ENCODE data around the gene ABCB11. TPM values are rescaled to one million over a fixed set of nuclear protein-coding genes. Genes with fewer than 3 reads are reported as not detected.
"Not testable (repeated sequence)": the region's sequence is repeated elsewhere in the genome, so short reads cannot be mapped to it uniquely, and the experiment has no call there.

The ABCB11 gene
- total RNA-seq, 1 experiment from 2014 or later: 0.03 TPM

- in situ Hi-C loops (cut with HindIII; ENCODE audit: low pct_unique_long_range_greater_than_20kb, low sequenced_read_pairs): no loop called here
- DNase-seq (ENCODE audit: low read depth, low spot score): no peak
These were observed 137.0 kb downstream of the ABCB11 start for GRCh38 chr2:168894101-168894500.

- in situ Hi-C loops (cut with HindIII; ENCODE audit: low pct_unique_long_range_greater_than_20kb, low sequenced_read_pairs): no loop called here
- DNase-seq (ENCODE audit: low read depth, low spot score): no peak
These were observed 138.8 kb downstream of the ABCB11 start for GRCh38 chr2:168892327-168892726.

DNA sequence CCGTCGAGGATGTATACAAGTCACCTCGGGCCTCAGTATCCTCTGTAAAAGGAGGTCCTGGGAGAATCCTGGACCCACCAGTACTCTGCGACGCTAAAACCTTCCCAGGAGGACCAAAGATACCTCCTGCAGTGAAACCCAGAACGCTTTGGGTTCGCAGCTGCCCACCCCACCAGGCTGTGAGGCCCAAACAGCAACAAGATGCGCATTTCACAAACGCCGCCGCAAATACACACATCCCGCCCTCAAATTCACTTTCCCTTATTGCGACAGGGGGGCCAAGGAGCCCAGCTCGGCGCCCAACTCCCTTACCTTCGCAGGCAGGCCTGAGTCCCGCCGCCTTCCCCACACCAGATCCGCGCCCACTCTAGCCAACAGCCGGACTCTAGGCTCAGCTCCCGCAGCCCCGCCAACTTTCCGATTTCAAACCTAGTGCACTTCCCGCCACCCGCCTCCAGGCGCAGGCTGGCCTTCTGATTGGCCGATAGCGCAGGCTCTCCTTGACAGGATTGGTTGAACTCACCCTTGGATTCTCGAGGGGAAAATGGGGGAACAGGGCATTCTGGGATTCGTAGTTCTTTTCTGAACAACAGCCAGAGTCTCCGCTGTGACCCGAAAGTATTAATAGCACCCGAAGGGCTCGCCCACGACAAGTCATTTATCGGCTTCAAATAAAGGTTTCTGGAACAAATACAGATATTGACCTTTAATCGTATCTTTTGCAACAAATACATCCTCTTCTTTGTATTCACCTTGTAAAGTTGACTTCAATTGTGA is 140.9 kb downstream of the ABCB11 start, which contains the start of gene SPC25:
Gene SPC25 (minus strand): TSS at position 425 of the 777 bp plus-strand sequence. CDS start 911 bp downstream, outside the sequence.
- peak; percentile 94 for DNase-seq (ENCODE audit: low read depth, low spot score)
- in situ Hi-C loops (cut with HindIII; ENCODE audit: low pct_unique_long_range_greater_than_20kb, low sequenced_read_pairs): no loop called here

GRCh38 chr2:168889635-168890005 is 141.5 kb downstream of the ABCB11 start:
- DNase-seq (ENCODE audit: low read depth, low spot score): no peak
- in situ Hi-C loops (cut with HindIII; ENCODE audit: low pct_unique_long_range_greater_than_20kb, low sequenced_read_pairs): no loop called here

- in situ Hi-C loops (cut with HindIII; ENCODE audit: low pct_unique_long_range_greater_than_20kb, low sequenced_read_pairs): no loop called here
- no peak for DNase-seq (ENCODE audit: low read depth, low spot score)
These were observed 146.1 kb downstream of the ABCB11 start for GRCh38 chr2:168884975-168885374.

- in situ Hi-C loops (cut with HindIII; ENCODE audit: low pct_unique_long_range_greater_than_20kb, low sequenced_read_pairs); DNase-seq (ENCODE audit: low read depth, low spot score): not testable (repeated sequence)
These were observed 149.0 kb downstream of the ABCB11 start for GRCh38 chr2:168882163-168882562.

DNA sequence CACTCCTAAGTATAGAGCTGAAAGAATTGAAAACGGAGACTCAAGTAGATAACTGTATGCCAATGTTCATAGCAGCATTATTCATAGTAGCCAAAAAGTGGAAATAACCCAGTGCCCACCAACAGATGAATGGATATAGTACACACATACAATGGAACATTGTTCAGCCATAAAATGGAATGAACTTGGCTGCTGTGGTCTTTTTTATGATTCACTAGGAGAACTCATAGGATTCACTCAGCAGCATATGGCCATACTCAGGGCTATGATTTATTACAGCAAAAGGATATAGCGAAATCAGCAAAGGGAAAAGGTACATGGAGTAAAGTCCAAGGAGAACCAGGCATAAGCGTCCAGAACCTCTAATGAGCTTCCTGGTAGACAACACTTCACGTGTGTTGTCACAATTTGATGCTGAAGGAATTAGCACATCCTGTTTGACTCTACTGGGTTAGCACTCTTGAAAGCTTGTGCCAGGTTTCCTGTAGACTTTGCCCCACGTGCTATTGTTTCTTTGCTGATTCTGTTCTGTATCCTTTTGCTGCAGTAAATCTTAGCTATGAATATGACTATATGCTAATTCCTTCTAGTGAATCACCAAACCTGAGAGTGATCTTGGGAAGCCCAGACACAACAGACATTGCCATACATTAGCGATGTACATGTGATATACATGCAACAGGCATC is 156.6 kb downstream of the ABCB11 start:
- peak; percentile 60 for DNase-seq (ENCODE audit: low read depth, low spot score)

DNA sequence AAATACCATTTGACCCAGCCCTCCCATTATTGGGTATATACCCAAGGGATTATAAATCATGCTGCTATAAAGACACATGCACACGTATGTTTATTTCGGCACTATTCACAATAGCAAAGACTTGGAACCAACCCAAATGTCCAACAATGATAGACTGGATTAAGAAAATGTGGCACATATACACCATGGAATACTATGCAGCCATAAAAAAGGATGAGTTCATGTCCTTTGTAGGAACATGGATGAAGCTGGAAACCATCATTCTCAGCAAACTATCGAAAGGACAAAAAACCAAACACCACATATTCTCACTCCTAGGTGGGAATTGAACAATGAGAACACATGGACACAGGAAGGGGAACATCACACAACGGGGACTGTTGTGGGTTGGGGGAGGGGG is 160.3 kb downstream of the ABCB11 start:
- DNase-seq (ENCODE audit: low read depth, low spot score); in situ Hi-C loops (cut with HindIII; ENCODE audit: low pct_unique_long_range_greater_than_20kb, low sequenced_read_pairs): not testable (repeated sequence)

More for the DNA sequence above, 156.6 kb downstream of the ABCB11 start:
- in situ Hi-C loops (cut with HindIII; ENCODE audit: low pct_unique_long_range_greater_than_20kb, low sequenced_read_pairs): no loop called here

Other genes with a start within 250 kb of the ABCB11 start
- gene NOSTRIN, start 228.7 kb downstream of the ABCB11 start, total RNA-seq (2014; rRNA removed; shearing (Covaris generic)): not detected in 2 replicates
- gene SPC25, start 140.9 kb downstream of the ABCB11 start, total RNA-seq (2014; rRNA removed; shearing (Covaris generic)): 11.8 and 13.9 TPM in 2 replicates
- gene G6PC2, start 130.0 kb downstream of the ABCB11 start, total RNA-seq (2014; rRNA removed; shearing (Covaris generic)): not detected in 2 replicates
- gene DHRS9, start 38.2 kb upstream of the ABCB11 start, total RNA-seq (2014; rRNA removed; shearing (Covaris generic)): not detected in 2 replicates

Data from SK-MEL-5 (cell line).